K562 (cell line): ENCODE results near the gene GOLPH3. TPM values are rescaled to one million over a fixed set of nuclear protein-coding genes. Genes with fewer than 3 reads are reported as not detected.
A peak's percentile ranks its signal among the peaks of the same experiment; 100 is the strongest.

ENCODE experiments used
- EWSR1 ChIP-seq: fragments of 450-650 bp; IDR thresholded peaks from 2 replicates; pipeline ENCODE4 v1.6.1; 2018; ENCODE audit warnings: borderline replicate concordance, mild to moderate bottlenecking, low read depth, moderate library complexity; ENCODE audit not compliant: partially characterized antibody
- POLR2A ChIP-seq: fragments of 450-650 bp; conservative IDR thresholded peaks from 2 replicates; pipeline ENCODE4 v1.6.1; 2016
- SREBF1 ChIP-seq: fragments of 150-350 bp; IDR thresholded peaks from 2 replicates; pipeline ENCODE4 v1.6.1; 2014; ENCODE audit warnings: antibody characterized with exemption, low read depth, low read length, borderline replicate concordance
- U2AF2 ChIP-seq: fragments of 200-400 bp; formaldehyde crosslinking; optimal IDR thresholded peaks from 2 replicates; pipeline ENCODE3; 2017; ENCODE audit warnings: low read depth, mild to moderate bottlenecking, low read length
- ZMIZ1 ChIP-seq, 2 experiments: fragments of 150-350 bp in 1 of 2; IDR thresholded peaks; 2 replicates each; pipeline ENCODE4 v1.6.1; 2012 to 2016; ENCODE audit warnings: low read depth in 2 of 2, low read length in 2 of 2, mild to moderate bottlenecking in 1 of 2, moderate library complexity in 1 of 2
- polyA plus RNA-seq, 8 experiments: library from polyadenylated mRNA; depleted of rRNA in 4 of 8; stranded (reverse) in 5 of 8; unstranded in 3 of 8; fragments of >200 nt; fragmentation: Nextera tagmentation in 2 of 8; fragmentation: Illumina TruSeq in 1 of 8; extraction: Ambion mirVana in 2 of 8; extraction: Trizol in 1 of 8; gene quantifications; 2 replicates each; pipeline versions ENCODE4 v1.2.1 to v1.2.3, GENCODE V29; 2011 to 2014; ENCODE audit warnings: inconsistent platforms in 1 of 8, missing spikeins in 1 of 8
- total RNA-seq, 7 experiments: library from RNA; depleted of rRNA in 6 of 7; stranded (reverse); fragments of >200 nt in 6 of 7; fragmentation: Illumina TruSeq in 2 of 7; extraction: Trizol in 2 of 7; gene quantifications; 2 replicates each; pipeline versions ENCODE4 v1.2.1 to v1.2.3, GENCODE V29; 2011 to 2021; ENCODE audit warnings: low replicate concordance in 1 of 7
- TF ChIP-seq, protein P1 (sequence below): fragments of 450-650 bp; IDR thresholded peaks from 2 replicates; pipeline ENCODE4 v1.6.1; 2016; ENCODE audit warnings: borderline replicate concordance

Gene GOLPH3
- total and polyA plus RNA-seq, 9 of the 15 experiments (the other 6 are each of a cell fraction or from before 2014, with no cell fraction given), result 18.8 to 94.6 (median 55.1) TPM

GRCh38 chr5:32174011-32174870 is at the start of gene GOLPH3 (continued):
- TF ChIP-seq, protein P1, sequence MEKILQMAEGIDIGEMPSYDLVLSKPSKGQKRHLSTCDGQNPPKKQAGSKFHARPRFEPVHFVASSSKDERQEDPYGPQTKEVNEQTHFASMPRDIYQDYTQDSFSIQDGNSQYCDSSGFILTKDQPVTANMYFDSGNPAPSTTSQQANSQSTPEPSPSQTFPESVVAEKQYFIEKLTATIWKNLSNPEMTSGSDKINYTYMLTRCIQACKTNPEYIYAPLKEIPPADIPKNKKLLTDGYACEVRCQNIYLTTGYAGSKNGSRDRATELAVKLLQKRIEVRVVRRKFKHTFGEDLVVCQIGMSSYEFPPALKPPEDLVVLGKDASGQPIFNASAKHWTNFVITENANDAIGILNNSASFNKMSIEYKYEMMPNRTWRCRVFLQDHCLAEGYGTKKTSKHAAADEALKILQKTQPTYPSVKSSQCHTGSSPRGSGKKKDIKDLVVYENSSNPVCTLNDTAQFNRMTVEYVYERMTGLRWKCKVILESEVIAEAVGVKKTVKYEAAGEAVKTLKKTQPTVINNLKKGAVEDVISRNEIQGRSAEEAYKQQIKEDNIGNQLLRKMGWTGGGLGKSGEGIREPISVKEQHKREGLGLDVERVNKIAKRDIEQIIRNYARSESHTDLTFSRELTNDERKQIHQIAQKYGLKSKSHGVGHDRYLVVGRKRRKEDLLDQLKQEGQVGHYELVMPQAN, result peak; percentile 62; the same call in 1 of the 2 replicates
- TF ChIP-seq U2AF2 (no peak), ZMIZ1 (IDR thresholded peaks at IDR 0.05; ENCODE audit: low read depth in 2 of 2, low read length in 2 of 2) (peak in 1 of 2 experiments; percentile 64; a peak in 1 of 4 replicates), EWSR1 (no peak), POLR2A (peak; percentile 98), SREBF1 (no peak)
